SHP77 treated with DMSO at 0.1 percent for 48 hours (cell line): ENCODE data around the gene STAU1.
"Not testable (repeated sequence)": the region's sequence is repeated elsewhere in the genome, so short reads cannot be mapped to it uniquely, and the experiment has no call there.

Experiments used
- DNase-seq: peaks from one replicate; lab custom pipeline; 2025; lab: John Stamatoyannopoulos, UW

The STAU1 gene

GRCh38 chr20:49115564-49115963 lies 72.6 kb downstream of the STAU1 start:
- DNase-seq = no peak

GRCh38 chr20:49112596-49113274 lies 75.4 kb downstream of the STAU1 start:
- no peak for DNase-seq

DNA sequence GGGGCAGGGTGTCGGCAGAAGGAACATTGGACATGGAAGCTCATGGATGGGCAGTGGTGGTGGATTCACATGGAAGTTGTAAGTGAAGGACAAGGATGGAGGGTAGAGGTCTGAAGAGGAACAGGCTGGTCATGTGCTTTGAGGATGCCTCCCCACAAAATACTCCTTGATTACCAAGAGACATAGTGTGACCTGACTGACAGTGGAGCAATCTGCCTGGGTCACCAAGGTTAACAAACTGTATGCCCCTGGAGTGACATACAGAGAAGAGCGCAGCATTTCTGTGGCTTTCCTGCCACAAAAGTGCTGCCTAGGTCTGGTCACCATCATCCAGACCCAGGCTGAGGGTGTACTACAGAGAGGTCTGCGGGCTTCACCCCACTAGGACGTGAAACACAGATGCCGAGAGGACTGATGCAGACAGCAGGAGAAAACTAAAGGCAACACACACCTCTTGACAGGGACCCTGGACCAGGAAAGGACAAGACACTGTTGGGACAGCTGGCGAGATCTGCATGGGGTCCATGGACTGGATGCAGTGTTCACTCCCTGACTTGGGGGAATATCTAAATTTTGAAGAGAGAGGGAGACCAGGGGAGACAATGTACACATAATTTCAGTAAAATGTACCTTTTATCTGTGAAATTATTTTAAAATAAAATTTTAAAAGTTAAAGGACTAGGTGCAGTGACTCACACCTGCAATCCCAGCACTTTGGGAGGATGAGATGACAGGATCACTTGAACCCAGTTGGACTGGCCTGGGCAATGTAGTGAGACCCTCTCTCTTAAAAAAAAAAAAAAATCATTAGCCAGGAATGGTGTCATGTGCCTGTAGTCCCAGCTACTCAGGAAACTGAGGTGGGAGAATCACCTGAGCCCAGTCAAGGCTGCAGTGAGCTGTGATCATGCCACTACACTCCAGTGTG lies 77.1 kb downstream of the STAU1 start:
- no peak for DNase-seq

- DNase-seq = no peak
Measured at GRCh38 chr20:49106328-49106727, 81.8 kb downstream of the STAU1 start.

DNA sequence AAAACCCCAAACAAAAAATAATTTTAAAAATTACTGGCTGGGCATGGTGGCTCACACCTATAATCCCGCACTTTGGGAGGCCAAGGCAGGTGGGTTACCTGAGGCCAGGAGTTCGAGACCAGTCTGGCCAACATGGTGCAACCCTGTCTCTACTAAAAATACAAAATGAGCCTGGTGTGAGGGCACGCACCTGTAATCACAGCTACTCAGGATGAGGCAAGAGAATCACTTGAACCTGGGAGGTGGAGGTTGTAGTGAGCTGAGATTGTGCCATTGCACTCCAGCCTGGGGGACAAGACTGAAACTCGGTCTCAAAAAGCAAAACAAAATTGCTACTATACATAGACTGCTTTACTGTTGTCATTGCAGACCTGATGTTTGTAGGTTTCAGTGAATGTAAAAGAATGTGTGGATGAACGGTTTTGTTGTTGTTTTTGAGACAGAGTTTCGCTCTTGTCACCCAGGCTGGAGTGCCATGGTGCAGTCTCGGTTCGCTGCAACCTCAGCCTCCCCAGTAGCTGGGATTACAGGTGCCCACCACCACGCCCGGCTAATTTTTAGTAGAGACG lies 83.1 kb downstream of the STAU1 start:
- not testable (repeated sequence) for DNase-seq

DNA sequence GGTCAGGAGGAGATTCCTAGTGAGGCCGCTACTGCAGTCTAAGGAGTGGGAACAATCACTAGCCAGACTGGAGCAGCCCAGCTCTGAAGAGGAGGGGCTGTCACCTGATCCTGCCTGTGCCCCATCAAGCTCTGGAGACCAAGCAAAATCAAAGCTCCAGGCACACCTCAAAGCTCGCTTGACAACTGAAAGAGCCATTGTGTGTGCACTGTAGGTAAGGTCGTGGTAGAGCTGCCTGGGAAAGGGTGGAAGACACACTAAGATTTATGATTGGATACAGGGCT lies 83.8 kb downstream of the STAU1 start:
- no peak for DNase-seq

DNA sequence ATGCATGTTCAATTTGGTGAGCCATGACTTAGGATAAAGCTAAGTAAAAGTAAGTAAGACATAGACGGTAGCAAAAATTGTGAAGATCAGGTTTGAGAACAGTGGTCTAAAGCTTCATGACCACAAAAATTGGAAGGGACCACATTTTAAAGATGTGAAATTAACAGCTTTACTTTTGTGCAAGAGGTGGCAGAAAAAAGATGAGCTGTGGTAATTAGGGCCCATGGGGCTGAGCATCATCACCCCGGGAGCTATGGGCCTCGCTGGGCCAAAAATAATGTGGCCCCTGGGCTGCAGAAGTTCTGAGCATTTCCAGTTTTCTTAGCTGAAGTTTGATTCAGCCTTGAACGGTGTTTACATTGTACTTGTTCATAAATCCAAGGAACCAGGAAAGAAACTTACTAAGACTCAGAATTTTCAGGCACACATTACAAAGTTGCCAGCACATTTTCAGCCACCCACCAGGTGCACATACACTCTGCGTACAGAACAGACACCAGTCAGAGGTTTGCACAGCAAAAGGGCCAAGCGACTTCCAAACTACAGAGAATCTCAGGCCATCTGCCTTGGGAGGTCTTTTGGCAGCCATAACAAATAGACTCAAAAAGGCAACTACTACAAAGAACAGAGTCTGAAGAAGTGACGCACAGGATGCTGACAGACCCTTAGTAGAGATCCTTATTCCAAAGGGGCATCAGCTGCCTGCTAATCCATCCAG lies 84.3 kb downstream of the STAU1 start:
- no peak for DNase-seq

GRCh38 chr20:49103019-49103418 lies 85.1 kb downstream of the STAU1 start:
- DNase-seq = no peak

GRCh38 chr20:49100972-49101371 lies 87.2 kb downstream of the STAU1 start:
- DNase-seq = no peak

DNA sequence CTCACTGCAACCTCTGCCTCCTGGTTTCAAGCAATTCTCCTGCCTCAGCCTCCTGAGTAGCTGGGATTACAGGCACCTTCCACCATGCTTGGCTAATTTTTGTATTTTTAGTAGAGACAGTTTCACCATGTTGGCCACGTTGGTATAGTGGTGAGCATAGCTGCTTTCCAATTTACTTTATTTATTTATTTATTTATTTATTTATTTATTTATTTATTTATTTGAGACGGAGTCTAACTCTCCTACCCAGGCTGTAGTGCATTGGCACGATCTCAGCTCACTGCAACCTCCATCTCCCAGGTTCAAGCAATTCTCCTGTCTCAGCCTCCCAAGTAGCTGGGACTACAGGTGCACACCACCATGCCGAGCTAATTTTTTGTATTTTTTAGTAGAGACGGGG lies 87.8 kb downstream of the STAU1 start:
- DNase-seq = not testable (repeated sequence)

GRCh38 chr20:49099011-49099410 lies 89.1 kb downstream of the STAU1 start:
- DNase-seq = no peak

DNA sequence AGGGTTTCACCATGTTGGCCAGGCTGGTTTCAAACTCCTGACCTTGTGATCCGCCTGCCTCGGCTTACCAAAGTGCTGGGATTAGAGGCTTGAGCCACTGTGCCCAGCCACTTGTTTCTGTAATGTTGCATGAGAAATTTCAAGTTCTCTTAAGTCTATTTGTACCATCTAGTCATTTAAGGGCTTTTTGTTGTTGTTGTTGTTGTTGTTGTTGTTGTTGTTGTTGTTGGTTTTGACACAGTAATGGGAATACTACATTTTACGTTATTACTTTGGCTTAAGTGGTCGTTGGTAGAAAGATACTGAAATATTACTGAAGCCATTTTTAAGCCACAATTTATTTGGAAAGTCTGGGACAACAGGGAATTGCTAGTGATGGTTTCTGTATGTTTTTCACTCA lies 90.0 kb downstream of the STAU1 start:
- no peak for DNase-seq

DNA sequence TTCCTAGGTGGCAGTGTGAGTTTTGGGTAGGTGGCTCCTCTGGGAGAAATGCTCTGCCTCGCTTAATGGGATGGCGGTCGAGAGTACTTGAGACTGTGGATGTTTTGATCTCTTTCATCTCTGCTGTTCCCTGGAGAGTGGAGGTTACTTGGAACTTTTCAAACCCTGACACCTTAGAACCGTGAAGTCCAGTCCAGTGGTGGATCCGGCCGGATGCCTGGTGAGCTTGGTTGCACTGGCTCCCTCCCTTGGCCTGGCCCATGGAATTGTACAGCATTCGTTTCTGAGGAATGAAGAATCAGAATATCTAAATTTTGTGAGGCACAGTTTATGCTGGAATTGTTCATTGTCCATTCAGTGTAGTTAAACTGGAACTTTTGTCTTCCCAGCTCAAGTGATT lies 91.0 kb downstream of the STAU1 start:
- no peak for DNase-seq

- no peak for DNase-seq
Measured at GRCh38 chr20:49096203-49096730, 91.9 kb downstream of the STAU1 start.

DNA sequence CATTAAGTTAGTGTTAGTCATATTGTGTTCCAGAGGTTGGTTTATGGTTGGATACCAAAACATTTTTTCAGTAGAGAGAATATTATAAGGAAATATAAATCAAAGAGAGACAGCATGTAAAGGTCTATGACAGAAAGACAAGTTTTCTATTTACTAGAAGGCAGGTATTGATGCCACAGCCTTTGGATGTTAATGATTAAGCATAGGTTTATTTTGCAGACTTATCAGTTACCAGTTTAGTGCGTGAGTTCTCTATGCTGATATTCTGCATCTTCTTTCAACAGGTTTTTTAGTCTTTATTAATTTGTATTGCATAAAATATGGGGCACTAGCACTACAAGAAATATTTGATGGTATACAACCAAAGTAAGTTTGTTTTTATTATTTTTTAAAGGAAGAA lies 96.4 kb downstream of the STAU1 start:
- DNase-seq = no peak

DNA sequence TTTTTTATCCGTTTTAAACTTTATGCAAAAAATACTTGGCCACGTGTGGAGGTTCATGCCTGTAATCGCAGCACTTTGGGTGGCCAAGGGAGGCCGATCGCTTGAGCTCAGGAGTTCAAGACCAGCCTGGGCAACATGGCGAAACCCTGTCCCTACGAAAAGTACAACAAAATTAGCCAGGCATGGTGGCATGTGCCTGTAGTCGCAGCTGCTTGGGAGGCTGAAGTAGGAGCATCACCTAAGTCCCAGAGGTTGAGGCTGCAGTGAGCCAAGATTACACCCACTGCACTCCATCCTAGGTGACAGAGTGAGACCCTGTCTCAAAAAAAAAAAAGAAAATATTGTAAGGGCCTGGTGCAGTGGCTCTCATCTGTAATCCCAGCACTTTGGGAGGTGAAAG lies 97.0 kb downstream of the STAU1 start:
- no peak for DNase-seq

- DNase-seq = not testable (repeated sequence)
Measured at GRCh38 chr20:49082295-49082694, 105.8 kb downstream of the STAU1 start.

GRCh38 chr20:49078310-49078709 lies 109.8 kb downstream of the STAU1 start:
- DNase-seq = no peak

- no peak for DNase-seq
Measured at GRCh38 chr20:49074521-49074920, 113.6 kb downstream of the STAU1 start.
